Upper lobe of left lung (tissue), 6 donors: Measurements from ENCODE around the gene MEG3. TPM values are rescaled to one million over a fixed set of nuclear protein-coding genes. Genes with fewer than 3 reads are reported as not detected.

Experiments
- ATAC-seq, 2 donors: fragments of 200-7000 bp; cut with Tn5 transposase; one replicate each; pipeline ENCODE4 v1.9.1; 2022; ENCODE audit warnings: mild to moderate bottlenecking in 2 of 2, moderate library complexity in 2 of 2; ENCODE audit not compliant: low FRiP score in 2 of 2
- DNase-seq, 2 donors: peaks; one replicate each; pipeline ENCODE4 v3.0.0-alpha.2; 2019 to 2020
- H3K27ac ChIP-seq, 4 donors: fragments of 200-600 bp; sonication (generic); one replicate each; pipeline ENCODE4 v1.5.1; 2016 to 2019
- H3K27me3 ChIP-seq, 4 donors: fragments of 200-600 bp; sonication (generic); one replicate each; pipeline ENCODE4 v1.5.1; 2017 to 2019
- H3K36me3 ChIP-seq, 4 donors: fragments of 200-600 bp; sonication (generic); one replicate each; pipeline ENCODE4 v1.5.1; 2016 to 2019
- H3K4me1 ChIP-seq, 4 donors: fragments of 200-600 bp; sonication (generic); one replicate each; pipeline ENCODE4 v1.5.1; 2018 to 2019
- H3K4me3 ChIP-seq, 4 donors: fragments of 200-600 bp; sonication (generic); one replicate each; pipeline ENCODE4 v1.5.1; 2017 to 2019; ENCODE audit warnings: mild to moderate bottlenecking in 2 of 4, moderate library complexity in 1 of 4
- H3K9me3 ChIP-seq, 4 donors: fragments of 200-600 bp; sonication (generic); one replicate each; pipeline ENCODE4 v1.5.1; 2018 to 2019
- CTCF ChIP-seq, 6 experiments: fragments of 450-650 bp in 4 of 6; fragments of 200-600 bp in 2 of 6; sonication (generic) in 2 of 6; IDR thresholded peaks; one replicate each; pipeline ENCODE4 v1.5.1; 2016 to 2019; ENCODE audit warnings: antibody characterized with exemption in 6 of 6
- EP300 ChIP-seq, 4 donors: sonication (generic); formaldehyde crosslinking; IDR thresholded peaks; one replicate each; pipeline ENCODE4 v1.5.1; 2017; ENCODE audit warnings: antibody characterized with exemption in 4 of 4, control low read depth in 2 of 4
- POLR2A ChIP-seq, 4 donors: fragments of 450-650 bp; IDR thresholded peaks; one replicate each; pipeline ENCODE4 v1.5.1; 2016 to 2017; ENCODE audit warnings: antibody characterized with exemption in 4 of 4, mild to moderate bottlenecking in 2 of 4
- POLR2AphosphoS5 ChIP-seq, 2 donors: sonication (generic); formaldehyde crosslinking; IDR thresholded peaks; one replicate each; pipeline ENCODE4 v1.5.1; 2017; ENCODE audit warnings: antibody characterized with exemption in 2 of 2
- WGBS, 2 donors: methylation state at CpG; one replicate each; pipeline ENCODE4 v1.1.5; 2017 to 2018; 5-methylcytosine and 5-hydroxymethylcytosine counted together
- total RNA-seq, 6 donors: library from RNA; depleted of rRNA in 4 of 6; stranded (reverse); fragments of >200 nt in 4 of 6; gene quantifications; one replicate each; pipeline versions ENCODE4 v1.1.0 to v1.2.1, GENCODE V29; 2016 to 2021
- donor health status: DM: no; HTN: no; CAD: no; lungs with moderate emphysema.
- donor health status: DM: no; HTN: yes; CAD: no; lungs with severe emphysema.

The MEG3 gene
- total RNA-seq, 6 donors from 2014 or later: 3.9 to 39.8 (median 17.5) TPM

GRCh38 chr14:100900837-100901390, 75.0 kb downstream of the MEG3 start:
- Histone ChIP-seq H3K27ac (no peak overlapping the region), H3K36me3 (no peaks in the 10 kb centered on the region), H3K27me3 (peaks cover 0 to 20% (median 4%) of the 10 kb centered on the region in 4 donors), H3K4me1 (peaks cover 10 to 22% (median 11%) of the 10 kb centered on the region in 4 donors), H3K9me3 (no peaks in the 10 kb centered on the region), H3K4me3 (no peak overlapping the region)
- DNase-seq (no peak), ATAC-seq (no peak)
- WGBS, 2 donors: 45 to 54% methylated on average over 7 to 13 of the region's 15 CpGs
- TF ChIP-seq CTCF (IDR thresholded peaks at IDR 0.05) (no peak), EP300 (IDR thresholded peaks at IDR 0.05) (no peak), POLR2A (IDR thresholded peaks at IDR 0.05) (no peak), POLR2AphosphoS5 (IDR thresholded peaks at IDR 0.05) (no peak)

GRCh38 chr14:100901391-100902183, 75.7 kb downstream of the MEG3 start:
- TF ChIP-seq EP300 (IDR thresholded peaks at IDR 0.05) (no peak), CTCF (IDR thresholded peaks at IDR 0.05) (no peak), POLR2A (IDR thresholded peaks at IDR 0.05) (no peak), POLR2AphosphoS5 (IDR thresholded peaks at IDR 0.05) (no peak)
- peaks cover 0 to 20% (median 4%) of the 10 kb centered on the region in 4 donors for H3K27me3 ChIP-seq
- H3K4me3 ChIP-seq: no peak overlapping the region
- peaks cover 10 to 22% (median 11%) of the 10 kb centered on the region in 4 donors for H3K4me1 ChIP-seq
- H3K9me3 ChIP-seq: no peaks in the 10 kb centered on the region
- H3K27ac ChIP-seq: no peak overlapping the region
- 84 to 94% methylated on average over 8 to 9 of the region's 12 CpGs for WGBS, 2 donors
- DNase-seq (no peak), ATAC-seq (no peak)
- no peaks in the 10 kb centered on the region for H3K36me3 ChIP-seq

- peaks cover 0 to 20% (median 4%) of the 10 kb centered on the region in 4 donors for H3K27me3 ChIP-seq
- H3K36me3 ChIP-seq: no peaks in the 10 kb centered on the region
- no peaks in the 10 kb centered on the region for H3K9me3 ChIP-seq
- no peak overlapping the region for H3K4me3 ChIP-seq
- peaks cover 10 to 22% (median 11%) of the 10 kb centered on the region in 4 donors for H3K4me1 ChIP-seq
- no peak for TF ChIP-seq EP300 (IDR thresholded peaks at IDR 0.05)
- TF ChIP-seq POLR2AphosphoS5 (IDR thresholded peaks at IDR 0.05): no peak
- no peak for TF ChIP-seq CTCF (IDR thresholded peaks at IDR 0.05)
- TF ChIP-seq POLR2A (IDR thresholded peaks at IDR 0.05): no peak
- WGBS, 2 donors: 66 to 69% methylated on average over 18 of the region's 18 CpGs
- ATAC-seq (no peak), DNase-seq (no peak)
- no peak overlapping the region for H3K27ac ChIP-seq
Observed at GRCh38 chr14:100902295-100903133, 76.6 kb downstream of the MEG3 start.

- H3K36me3 ChIP-seq: no peaks in the 10 kb centered on the region
- TF ChIP-seq CTCF (IDR thresholded peaks at IDR 0.05): no peak
- no peak for TF ChIP-seq POLR2A (IDR thresholded peaks at IDR 0.05)
- TF ChIP-seq POLR2AphosphoS5 (IDR thresholded peaks at IDR 0.05): no peak
- no peak for TF ChIP-seq EP300 (IDR thresholded peaks at IDR 0.05)
- no peak overlapping the region for H3K27ac ChIP-seq
- H3K27me3 ChIP-seq: peaks cover 0 to 20% (median 4%) of the 10 kb centered on the region in 4 donors
- ATAC-seq (no peak), DNase-seq (no peak)
- no peaks in the 10 kb centered on the region for H3K9me3 ChIP-seq
- 80 to 82% methylated on average over 9 of the region's 10 CpGs for WGBS, 2 donors
- H3K4me3 ChIP-seq: no peak overlapping the region
- H3K4me1 ChIP-seq: peaks cover 10 to 22% (median 11%) of the 10 kb centered on the region in 4 donors
Observed at GRCh38 chr14:100903134-100903468, 77.2 kb downstream of the MEG3 start.
